Activated B cell treated with CpG ODN at 0.5 μM for 24 hours (primary cell): ENCODE data around the gene NKAIN2. TPM values are rescaled to one million over a fixed set of nuclear protein-coding genes. Genes with fewer than 3 reads are reported as not detected.

Experiments
- ATAC-seq: fragments of 200-7000 bp; cut with Tn5 transposase; one replicate; pipeline ENCODE4 v1.10.0; 2021; ENCODE audit warnings: low read depth, mild to moderate bottlenecking, moderate library complexity
- CTCF ChIA-PET: fragments of 350-600 bp; sonication (Branson Sonifier 250); formaldehyde crosslinking; loops from one replicate; lab custom pipeline; 2021; ENCODE audit warnings: antibody characterized with exemption; lab: Charles Lee
- POLR2A ChIA-PET: fragments of 350-600 bp; sonication (Branson Sonifier 250); formaldehyde crosslinking; loops from one replicate; lab custom pipeline; 2021; ENCODE audit warnings: antibody characterized with exemption; lab: Charles Lee
- DNase-seq: peaks from one replicate; pipeline ENCODE4 v3.0.0; 2022
- H3K27ac Mint-ChIP-seq: one replicate; pipeline ENCODE4 v1.8.0; 2020; ENCODE audit warnings: mixed read lengths
- H3K27me3 Mint-ChIP-seq: one replicate; pipeline ENCODE4 v1.8.0; 2021; ENCODE audit warnings: mixed read lengths
- H3K36me3 Mint-ChIP-seq: one replicate; pipeline ENCODE4 v1.8.0; 2021; ENCODE audit warnings: low read depth, mixed read lengths
- H3K4me1 Mint-ChIP-seq: one replicate; pipeline ENCODE4 v1.8.0; 2021; ENCODE audit warnings: mixed read lengths
- H3K4me3 Mint-ChIP-seq: one replicate; pipeline ENCODE4 v1.8.0; 2020; ENCODE audit warnings: mild to moderate bottlenecking, mixed read lengths
- H3K9me3 Mint-ChIP-seq: one replicate; pipeline ENCODE4 v1.8.0; 2020; ENCODE audit warnings: mixed read lengths
- CTCF ChIP-seq: fragments of 200-600 bp; IDR thresholded peaks from one replicate; pipeline ENCODE4 v1.8.0; 2022; ENCODE audit warnings: antibody characterized with exemption, mild to moderate bottlenecking
- intact Hi-C: fragments of 100-400 bp; cut with micrococcal nuclease; formaldehyde crosslinking; loops from one replicate; pipeline ENCODE4 v1.15.1; 2024
- total RNA-seq: library from RNA; stranded (reverse); gene quantifications from 2 replicates; pipeline ENCODE4 v1.2.3, GENCODE V29; 2022

NKAIN2 gene
- total RNA-seq, 1 donor from 2014 or later: not detected

GRCh38 chr6:124567401-124567800 lies 763.7 kb downstream of the NKAIN2 start:
- no peak overlapping the region for H3K27ac Mint-ChIP-seq
- H3K9me3 Mint-ChIP-seq: peaks cover 8% of the 10 kb centered on the region
- H3K36me3 Mint-ChIP-seq: no peaks in the 10 kb centered on the region
- no peak for DNase-seq
- TF ChIP-seq CTCF: no peak
- no peaks in the 10 kb centered on the region for H3K4me1 Mint-ChIP-seq
- intact Hi-C loops: no loop called here
- POLR2A ChIA-PET: no interaction called here
- ATAC-seq: no peak
- no peak overlapping the region for H3K4me3 Mint-ChIP-seq
- no peaks in the 10 kb centered on the region for H3K27me3 Mint-ChIP-seq
- CTCF ChIA-PET: no interaction called here

GRCh38 chr6:124573953-124574352 lies 770.3 kb downstream of the NKAIN2 start:
- ATAC-seq: no peak
- Mint-ChIP-seq H3K4me3 (no peak overlapping the region), H3K27me3 (no peaks in the 10 kb centered on the region), H3K9me3 (peaks cover 10% of the 10 kb centered on the region), H3K4me1 (no peaks in the 10 kb centered on the region), H3K27ac (no peak overlapping the region), H3K36me3 (no peaks in the 10 kb centered on the region)
- no peak for DNase-seq
- POLR2A ChIA-PET: no interaction called here
- CTCF ChIA-PET: no interaction called here
- intact Hi-C loops: no loop called here
- no peak for TF ChIP-seq CTCF

- no peaks in the 10 kb centered on the region for H3K4me1 Mint-ChIP-seq
- POLR2A ChIA-PET: no interaction called here
- H3K27me3 Mint-ChIP-seq: no peaks in the 10 kb centered on the region
- TF ChIP-seq CTCF: no peak
- H3K27ac Mint-ChIP-seq: no peak overlapping the region
- DNase-seq: no peak
- no peaks in the 10 kb centered on the region for H3K36me3 Mint-ChIP-seq
- no peak for ATAC-seq
- no peak overlapping the region for H3K4me3 Mint-ChIP-seq
- CTCF ChIA-PET: no interaction called here
- H3K9me3 Mint-ChIP-seq: peaks cover 12% of the 10 kb centered on the region
- intact Hi-C loops: no loop called here
Measured at GRCh38 chr6:124577734-124578281, 774.1 kb downstream of the NKAIN2 start.

- Mint-ChIP-seq H3K4me1 (no peaks in the 10 kb centered on the region), H3K27me3 (no peaks in the 10 kb centered on the region), H3K36me3 (no peaks in the 10 kb centered on the region), H3K9me3 (peaks cover 6% of the 10 kb centered on the region), H3K27ac (no peak overlapping the region), H3K4me3 (no peak overlapping the region)
- intact Hi-C loops: no loop called here
- DNase-seq: no peak
- POLR2A ChIA-PET: no interaction called here
- CTCF ChIA-PET: no interaction called here
- no peak for TF ChIP-seq CTCF
- no peak for ATAC-seq
Measured at GRCh38 chr6:124590001-124590400, 786.3 kb downstream of the NKAIN2 start.

GRCh38 chr6:124599656-124600055 lies 796.0 kb downstream of the NKAIN2 start:
- intact Hi-C loops: no loop called here
- peaks cover 3% of the 10 kb centered on the region for H3K9me3 Mint-ChIP-seq
- H3K4me1 Mint-ChIP-seq: no peaks in the 10 kb centered on the region
- H3K27me3 Mint-ChIP-seq: no peaks in the 10 kb centered on the region
- no peak for ATAC-seq
- H3K27ac Mint-ChIP-seq: no peak overlapping the region
- no peaks in the 10 kb centered on the region for H3K36me3 Mint-ChIP-seq
- no peak overlapping the region for H3K4me3 Mint-ChIP-seq
- DNase-seq: no peak
- ChIA-PET POLR2A (no interaction called here), CTCF (no interaction called here)
- TF ChIP-seq CTCF: no peak
